Glutamatergic neuron (in vitro differentiated cells): ENCODE results near the gene MACROD2. TPM values are rescaled to one million over a fixed set of nuclear protein-coding genes. Genes with fewer than 3 reads are reported as not detected.

Experiments used
- DNase-seq: peaks from one replicate; pipeline ENCODE4 v3.0.0; 2022
- H3K27ac Mint-ChIP-seq: one replicate; pipeline ENCODE4 v1.8.0; 2020; ENCODE audit warnings: mild to moderate bottlenecking, mixed read lengths, inconsistent platforms; ENCODE audit not compliant: unreplicated experiment
- H3K27me3 Mint-ChIP-seq: one replicate; pipeline ENCODE4 v1.8.0; 2020; ENCODE audit warnings: mild to moderate bottlenecking, moderate library complexity, mixed read lengths, inconsistent platforms; ENCODE audit not compliant: unreplicated experiment
- H3K36me3 Mint-ChIP-seq: one replicate; pipeline ENCODE4 v1.8.0; 2020; ENCODE audit warnings: mild to moderate bottlenecking, mixed read lengths, inconsistent platforms; ENCODE audit not compliant: unreplicated experiment
- H3K4me1 Mint-ChIP-seq: one replicate; pipeline ENCODE4 v1.8.0; 2020; ENCODE audit warnings: mild to moderate bottlenecking, low read depth, mixed read lengths, inconsistent platforms; ENCODE audit not compliant: unreplicated experiment
- H3K4me3 Mint-ChIP-seq: one replicate; pipeline ENCODE4 v1.8.0; 2020; ENCODE audit warnings: mild to moderate bottlenecking, mixed read lengths, inconsistent platforms; ENCODE audit not compliant: unreplicated experiment
- H3K9me3 Mint-ChIP-seq: one replicate; pipeline ENCODE4 v1.8.0; 2020; ENCODE audit warnings: mild to moderate bottlenecking, moderate library complexity, mixed read lengths, inconsistent platforms; ENCODE audit not compliant: unreplicated experiment
- CTCF ChIP-seq: fragments of 200-600 bp; sonication (generic); IDR thresholded peaks from one replicate; pipeline ENCODE4 v1.5.0; 2021; ENCODE audit not compliant: partially characterized antibody, unreplicated experiment
- total RNA-seq: library from RNA; stranded (reverse); fragmentation: NEBNext Ultra II Directional; extraction: Animal tissue kit (Norgen Biotek cat#: 25700); gene quantifications from one replicate; pipeline ENCODE4 v1.2.1, GENCODE V29; 2021; ENCODE audit not compliant: unreplicated experiment

Gene MACROD2
- total RNA-seq, 1 donor from 2014 or later = 8.7 TPM

DNA sequence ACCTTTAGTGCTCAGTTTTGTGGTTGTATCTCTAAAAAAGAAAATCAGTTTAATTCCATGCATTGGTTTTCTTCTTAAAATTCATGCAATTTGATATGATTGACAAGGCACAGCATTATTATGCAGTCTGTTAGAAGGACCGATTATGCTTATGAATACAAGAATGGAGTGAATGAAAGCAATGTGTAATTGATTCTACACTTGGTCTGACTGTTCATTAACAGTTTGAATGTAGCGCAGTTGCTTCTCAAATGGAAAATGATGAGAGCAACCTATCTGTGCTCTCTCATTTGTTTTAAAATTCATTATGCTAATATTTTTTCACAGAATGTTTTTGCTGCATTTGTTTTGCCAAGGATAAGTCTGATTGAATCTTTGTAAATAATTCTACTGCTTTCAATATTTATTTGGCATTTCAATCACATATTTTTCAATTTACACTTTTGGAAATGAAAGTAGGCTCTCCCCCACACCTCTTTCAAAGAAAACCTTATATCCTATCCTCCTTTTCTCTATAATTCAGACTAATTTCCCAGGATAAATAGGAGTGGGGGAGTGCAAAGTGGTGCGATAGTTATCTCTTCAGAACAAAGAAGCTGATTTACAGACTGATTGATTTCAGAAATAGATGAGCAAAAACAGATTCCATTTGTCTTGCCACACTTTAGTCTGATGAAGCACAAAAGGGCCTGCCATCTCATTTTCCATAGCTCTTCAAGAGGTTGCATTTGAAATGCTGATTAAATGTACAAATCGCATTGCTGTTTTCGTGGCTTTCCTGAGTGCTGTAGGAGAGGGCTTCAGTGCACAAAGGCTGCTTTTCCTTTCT is 1227.4 kb downstream of the MACROD2 start:
- no peaks in the 10 kb centered on the region for H3K36me3 Mint-ChIP-seq
- no peak overlapping the region for H3K27ac Mint-ChIP-seq
- no peaks in the 10 kb centered on the region for H3K9me3 Mint-ChIP-seq
- H3K27me3 Mint-ChIP-seq = no peaks in the 10 kb centered on the region
- no peak for TF ChIP-seq CTCF
- H3K4me1 Mint-ChIP-seq = peaks cover 5% of the 10 kb centered on the region
- H3K4me3 Mint-ChIP-seq = no peak overlapping the region
- DNase-seq = no peak

DNA sequence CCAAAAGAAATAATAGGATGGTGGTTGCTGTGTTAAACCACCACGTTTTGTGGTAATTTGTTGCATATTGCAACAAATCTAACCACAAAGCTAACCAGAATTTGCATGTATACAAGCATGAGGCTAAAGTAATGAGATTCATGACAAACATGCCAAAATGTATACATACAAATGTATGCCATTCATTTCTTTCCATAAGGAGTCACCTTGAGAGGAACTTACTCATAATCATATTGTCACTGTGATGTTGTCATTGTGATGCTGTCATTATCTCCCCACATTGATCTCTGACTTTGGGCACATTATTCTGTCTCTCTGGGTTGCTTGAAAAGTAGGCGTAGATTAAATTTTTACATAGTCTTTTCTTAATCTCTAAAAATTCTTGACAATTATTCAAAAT is 1228.9 kb downstream of the MACROD2 start:
- DNase-seq = no peak
- H3K27me3 Mint-ChIP-seq = no peaks in the 10 kb centered on the region
- TF ChIP-seq CTCF = no peak
- no peaks in the 10 kb centered on the region for H3K9me3 Mint-ChIP-seq
- H3K4me3 Mint-ChIP-seq = no peak overlapping the region
- H3K4me1 Mint-ChIP-seq = peaks cover 5% of the 10 kb centered on the region
- H3K36me3 Mint-ChIP-seq = no peaks in the 10 kb centered on the region
- H3K27ac Mint-ChIP-seq = no peak overlapping the region

DNA sequence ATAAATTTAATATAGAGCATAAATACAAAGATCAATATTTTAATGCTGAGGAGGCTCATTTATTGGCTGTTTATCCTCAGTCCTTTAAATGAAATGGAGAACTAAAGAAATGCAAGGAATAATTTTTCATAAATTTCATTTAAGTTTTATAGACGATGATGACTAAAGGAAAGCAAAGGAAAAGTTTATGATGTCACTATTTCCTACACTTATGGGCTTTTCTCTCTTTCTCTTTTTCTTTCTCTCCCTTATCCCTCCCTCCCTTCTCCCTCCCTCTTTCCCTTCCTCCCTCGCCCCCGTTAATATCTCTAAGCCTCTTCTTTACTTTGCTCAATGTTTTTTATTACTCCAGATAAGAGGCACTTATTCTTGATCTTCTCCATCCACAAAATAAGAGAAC is 1231.8 kb downstream of the MACROD2 start:
- no peaks in the 10 kb centered on the region for H3K9me3 Mint-ChIP-seq
- no peak for TF ChIP-seq CTCF
- no peak for DNase-seq
- H3K36me3 Mint-ChIP-seq = no peaks in the 10 kb centered on the region
- H3K27ac Mint-ChIP-seq = no peak overlapping the region
- H3K27me3 Mint-ChIP-seq = no peaks in the 10 kb centered on the region
- H3K4me3 Mint-ChIP-seq = no peak overlapping the region
- H3K4me1 Mint-ChIP-seq = no peaks in the 10 kb centered on the region

DNA sequence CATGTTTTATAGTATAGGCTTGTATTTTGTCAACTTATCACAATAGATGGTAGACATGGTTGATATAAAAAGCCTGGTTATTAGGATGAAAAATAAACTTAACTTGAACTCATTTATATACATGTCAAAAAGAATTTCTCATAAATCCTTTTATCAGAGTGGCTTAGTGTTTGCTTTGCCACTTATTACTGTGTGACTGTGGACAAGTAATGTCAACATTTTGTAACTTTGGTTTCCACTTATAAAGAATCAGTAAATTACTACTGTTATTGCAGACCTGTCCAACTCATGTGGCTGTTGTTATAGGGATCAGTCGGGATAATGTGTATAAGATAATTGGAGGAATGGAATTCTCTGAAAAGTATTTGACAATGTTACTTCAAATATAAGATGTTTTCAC is 1236.9 kb downstream of the MACROD2 start:
- DNase-seq = no peak
- TF ChIP-seq CTCF = no peak
- Mint-ChIP-seq H3K36me3 (no peaks in the 10 kb centered on the region), H3K27ac (no peak overlapping the region), H3K4me1 (peaks cover 4% of the 10 kb centered on the region), H3K27me3 (no peaks in the 10 kb centered on the region), H3K9me3 (no peaks in the 10 kb centered on the region), H3K4me3 (no peak overlapping the region)

GRCh38 chr20:15235471-15236198 is 1240.3 kb downstream of the MACROD2 start:
- no peak overlapping the region for H3K4me3 Mint-ChIP-seq
- no peak for DNase-seq
- H3K9me3 Mint-ChIP-seq = peaks cover 2% of the 10 kb centered on the region
- no peaks in the 10 kb centered on the region for H3K36me3 Mint-ChIP-seq
- H3K4me1 Mint-ChIP-seq = peaks cover 7% of the 10 kb centered on the region
- H3K27me3 Mint-ChIP-seq = peaks cover 2% of the 10 kb centered on the region
- no peak overlapping the region for H3K27ac Mint-ChIP-seq
- no peak for TF ChIP-seq CTCF
